Stimulated activated CD4-positive, alpha-beta T cell treated with anti-CD3 and anti-CD28 coated beads, Interleukin-4, amount 100 ng/mL, for 24 hours (primary cell): Measurements from ENCODE around the gene SMURF2.
"Not testable (repeated sequence)": the region's sequence is repeated elsewhere in the genome, so short reads cannot be mapped to it uniquely, and the experiment has no call there.

Experiments used
- DNase-seq: peaks from one replicate; pipeline ENCODE4 v3.0.0-alpha.2; 2020

SMURF2 gene

DNA sequence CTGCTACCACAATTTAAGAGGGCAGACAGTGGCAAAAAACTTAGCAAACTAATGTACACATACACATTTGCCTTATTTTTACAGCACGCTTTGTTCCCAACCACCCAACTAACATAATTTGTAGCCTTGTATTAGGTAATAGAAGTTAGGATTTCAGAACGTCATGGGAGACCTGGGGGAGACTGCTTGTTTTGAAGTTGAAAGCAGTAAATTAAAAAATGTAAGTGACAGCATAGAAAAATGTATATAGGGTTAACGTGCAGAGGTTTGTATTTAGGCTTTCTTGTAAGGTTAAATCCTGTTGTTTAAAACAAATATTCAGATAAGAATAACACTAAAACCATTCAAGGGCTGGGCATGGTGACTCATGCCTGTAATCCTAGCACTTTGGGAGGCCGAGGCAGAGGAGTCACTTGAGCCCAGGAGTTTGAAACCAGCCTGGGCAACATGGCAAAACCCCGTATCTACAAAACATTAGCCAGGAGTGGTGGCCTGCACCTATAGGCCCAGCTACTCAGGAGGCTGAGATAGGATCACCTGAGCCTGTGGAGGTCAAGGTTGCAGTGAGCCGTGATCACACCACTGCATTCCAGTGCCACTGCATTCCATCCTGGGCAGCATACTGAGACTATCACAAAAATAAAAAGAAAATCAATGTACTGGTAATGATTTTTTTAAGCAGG lies 2.3 kb upstream of the SMURF2 start:
- DNase-seq: not testable (repeated sequence)

DNA sequence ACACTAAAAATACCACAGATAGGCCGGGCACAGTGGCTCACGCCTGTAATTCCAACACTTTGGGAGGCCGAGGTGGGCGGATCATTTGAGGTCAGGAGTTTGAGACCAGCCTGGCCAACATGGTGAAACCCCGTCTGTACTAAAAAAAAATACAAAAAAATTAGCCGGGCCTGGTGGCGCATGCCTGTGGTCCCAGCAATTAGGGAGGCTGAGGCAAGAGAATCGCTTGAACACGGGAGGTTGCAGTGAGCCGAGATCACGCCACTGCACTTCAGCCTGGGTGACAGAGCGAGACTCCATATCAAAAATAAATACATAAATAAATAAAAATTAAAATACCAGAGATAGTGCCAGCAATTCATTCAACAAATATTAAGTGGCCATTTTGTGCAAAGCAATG lies 1.7 kb upstream of the SMURF2 start:
- not testable (repeated sequence) for DNase-seq

DNA sequence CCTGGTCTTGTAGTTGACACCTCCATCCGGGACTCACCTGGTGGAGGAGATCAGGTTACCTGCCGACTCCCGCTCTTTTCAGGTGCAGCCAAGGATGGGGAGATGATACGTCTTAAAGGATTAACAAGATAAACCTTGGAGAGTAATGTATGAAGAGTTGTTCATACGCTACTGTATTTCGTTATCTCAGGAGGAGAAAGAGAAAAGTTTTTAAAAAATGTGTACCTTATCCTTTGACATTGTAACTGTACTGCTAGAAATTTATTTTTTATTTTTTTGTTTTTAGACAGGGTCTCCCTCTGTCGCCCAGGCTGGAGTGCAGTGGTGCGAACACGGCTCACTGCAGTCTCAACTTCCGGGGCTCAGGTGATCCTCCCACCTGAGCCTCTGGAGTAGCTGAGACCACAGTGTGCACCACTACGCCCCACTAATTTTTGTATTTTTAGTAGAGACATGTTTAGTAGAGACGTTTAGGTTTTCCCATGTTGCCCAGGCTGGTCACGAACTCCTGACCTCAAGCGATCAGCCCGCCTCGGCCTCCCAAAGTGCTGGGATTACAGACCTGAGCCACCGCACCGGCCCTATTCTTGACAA lies 764 bp upstream of the SMURF2 start:
- DNase-seq: no peak

DNA sequence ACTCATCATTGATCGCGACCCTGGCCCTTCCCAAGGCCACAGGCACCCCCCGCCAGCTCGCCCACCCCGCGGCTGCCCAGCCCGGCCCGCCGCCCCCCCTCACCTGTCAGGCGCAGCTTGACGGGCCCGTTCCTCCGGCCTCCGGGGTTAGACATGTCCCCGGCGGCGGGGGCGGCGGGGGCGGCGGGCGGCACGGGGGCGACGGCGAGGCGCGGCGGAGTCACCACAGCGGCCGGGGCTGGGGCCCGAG lies 456 bp downstream of the SMURF2 start:
- no peak for DNase-seq

DNA sequence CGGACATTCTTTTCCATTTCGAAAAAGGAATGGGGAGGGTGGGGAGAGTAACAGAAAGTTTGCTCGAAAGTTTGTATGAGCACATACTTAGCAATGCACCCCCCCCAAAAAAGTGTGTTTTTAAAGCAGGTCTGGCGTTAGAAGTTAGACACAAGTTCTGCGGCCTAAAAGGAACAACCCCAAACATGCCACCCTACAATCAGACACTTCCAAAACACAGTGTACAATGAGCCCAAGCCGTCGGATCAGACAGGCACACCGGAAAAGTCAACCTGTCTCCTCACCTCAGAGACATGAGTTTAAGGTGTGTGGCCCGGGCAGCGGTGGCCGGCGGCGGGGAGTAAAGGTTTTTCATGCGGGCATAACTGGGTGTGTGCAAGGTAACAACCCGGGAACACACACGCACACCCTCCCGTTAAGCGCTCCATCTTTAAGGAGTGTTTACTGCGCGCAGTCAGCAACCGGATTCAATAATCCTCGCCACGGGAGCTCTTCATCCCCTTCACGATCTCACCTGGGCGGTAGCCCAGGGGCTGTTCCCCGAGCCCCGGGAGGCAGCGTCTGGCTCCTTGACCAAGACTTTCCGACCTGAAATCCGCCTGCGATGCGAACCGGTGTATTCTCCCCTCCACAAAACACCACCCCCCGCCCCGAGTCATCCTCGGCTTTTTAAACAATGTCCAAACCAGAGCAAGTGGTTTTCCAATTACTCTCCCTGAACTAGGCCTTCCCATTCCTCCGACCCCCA lies 955 bp downstream of the SMURF2 start:
- DNase-seq: peak; percentile 41

DNA sequence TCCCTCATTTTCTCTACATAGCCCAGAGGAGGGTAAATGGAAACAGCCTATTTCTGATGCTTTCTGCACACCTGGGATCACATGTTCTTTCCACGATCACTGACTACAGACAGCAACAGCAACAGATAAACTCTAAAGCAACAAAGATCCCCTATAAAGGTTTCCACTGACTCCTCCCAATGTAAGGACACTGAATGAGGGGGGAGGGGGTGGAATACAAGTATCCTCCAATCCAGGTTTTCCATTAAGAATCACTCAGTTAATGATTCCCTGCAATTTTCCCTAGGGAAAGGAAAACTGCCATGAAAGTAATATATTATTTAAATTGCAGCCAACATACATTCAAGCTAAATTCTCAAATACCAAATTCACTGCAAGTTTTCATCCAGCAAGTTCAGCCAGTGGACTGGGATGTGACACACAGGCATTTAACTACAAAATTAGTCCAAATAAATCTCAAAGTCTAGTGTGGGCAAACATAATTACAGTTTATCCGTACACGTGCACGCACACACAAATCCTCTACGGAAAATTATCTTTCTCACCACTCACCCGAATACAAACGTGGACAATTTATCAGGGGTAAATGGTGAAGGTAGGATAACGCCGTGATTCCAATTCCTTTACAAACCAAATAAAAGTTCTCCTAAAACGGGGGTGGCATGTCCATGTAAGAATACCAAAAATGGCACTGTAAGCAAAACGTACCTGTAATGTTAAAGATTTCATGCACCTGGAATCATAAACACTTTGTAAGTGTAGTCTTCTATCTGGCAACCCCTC lies 1.7 kb downstream of the SMURF2 start:
- not testable (repeated sequence) for DNase-seq

DNA sequence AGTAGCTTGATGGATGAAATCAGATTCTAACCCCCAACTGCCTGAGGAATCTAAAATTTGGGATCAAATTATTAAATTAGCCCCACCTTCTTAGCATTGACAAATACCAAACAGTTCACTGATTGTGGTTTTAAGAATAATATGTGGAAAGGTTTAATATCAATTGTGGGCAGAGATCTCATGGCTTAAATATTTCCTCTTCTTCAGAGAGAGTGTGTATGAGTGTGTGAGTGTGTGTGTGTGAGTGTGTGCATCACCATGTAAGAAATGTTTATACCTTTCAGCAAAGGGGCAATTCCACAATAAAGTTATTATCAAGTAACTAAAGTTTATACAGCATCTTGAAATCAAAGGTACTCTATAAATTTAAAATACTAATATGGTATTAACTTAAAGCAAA lies 3.2 kb downstream of the SMURF2 start:
- DNase-seq: no peak

DNA sequence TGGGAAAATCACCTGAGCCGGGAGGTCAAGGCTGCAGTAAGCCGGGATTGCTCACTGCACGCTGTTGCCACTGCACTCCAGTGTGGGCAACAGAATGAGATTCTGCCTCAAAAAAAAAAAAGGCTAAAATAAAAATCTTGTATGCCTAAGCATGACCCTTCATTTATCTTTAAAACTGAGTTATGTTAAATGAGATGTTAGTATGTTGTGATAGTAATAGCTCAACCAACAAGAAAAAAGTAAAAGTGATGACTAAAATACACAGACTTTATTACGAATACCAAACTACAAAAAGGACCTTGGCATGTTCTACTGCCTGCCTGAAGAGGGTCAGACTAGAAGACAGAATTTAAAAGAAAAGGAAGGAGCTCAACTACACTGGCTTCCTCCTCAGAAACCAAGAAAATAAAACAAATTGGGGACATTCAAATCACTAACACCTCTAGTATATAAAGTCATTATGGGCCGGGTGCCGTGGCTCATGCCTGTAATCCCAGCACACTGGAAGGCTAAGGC lies 4.4 kb downstream of the SMURF2 start:
- no peak for DNase-seq

DNA sequence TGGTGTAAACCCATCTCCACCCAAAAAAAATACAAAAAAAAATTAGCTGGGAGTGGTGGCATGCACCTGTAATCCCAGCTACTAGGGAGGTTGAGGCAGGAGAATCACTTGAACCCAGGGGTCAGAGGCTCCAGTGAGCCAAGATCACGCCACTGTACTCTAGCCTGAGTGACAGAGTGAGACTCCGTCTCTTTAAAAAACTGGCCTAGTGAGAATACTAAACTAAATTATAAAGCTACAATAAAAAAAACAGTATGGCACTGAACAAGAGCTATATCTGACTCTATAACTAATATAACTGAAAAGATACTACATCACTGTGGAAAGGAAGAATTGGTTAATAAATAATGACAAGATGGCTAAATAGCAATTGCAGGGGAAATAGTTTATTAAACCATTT lies 6.4 kb downstream of the SMURF2 start:
- no peak for DNase-seq

DNA sequence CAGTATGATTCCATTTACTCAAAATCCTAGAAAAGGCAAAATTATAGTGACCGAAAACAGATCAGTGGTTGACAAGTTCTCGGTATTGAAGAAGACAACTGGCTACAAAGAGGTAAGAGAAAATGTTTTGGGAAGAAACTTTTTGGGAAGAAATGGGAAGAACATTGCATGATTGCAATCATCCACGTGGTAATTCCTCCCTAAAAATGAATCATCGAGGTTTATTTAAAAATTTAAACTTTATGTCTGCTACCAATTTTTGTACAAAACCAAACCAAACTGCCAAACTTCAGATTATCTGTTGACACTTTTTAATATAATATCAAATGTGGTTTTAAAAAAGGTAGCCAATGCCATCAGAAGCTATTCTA lies 8.1 kb downstream of the SMURF2 start:
- DNase-seq: no peak

DNA sequence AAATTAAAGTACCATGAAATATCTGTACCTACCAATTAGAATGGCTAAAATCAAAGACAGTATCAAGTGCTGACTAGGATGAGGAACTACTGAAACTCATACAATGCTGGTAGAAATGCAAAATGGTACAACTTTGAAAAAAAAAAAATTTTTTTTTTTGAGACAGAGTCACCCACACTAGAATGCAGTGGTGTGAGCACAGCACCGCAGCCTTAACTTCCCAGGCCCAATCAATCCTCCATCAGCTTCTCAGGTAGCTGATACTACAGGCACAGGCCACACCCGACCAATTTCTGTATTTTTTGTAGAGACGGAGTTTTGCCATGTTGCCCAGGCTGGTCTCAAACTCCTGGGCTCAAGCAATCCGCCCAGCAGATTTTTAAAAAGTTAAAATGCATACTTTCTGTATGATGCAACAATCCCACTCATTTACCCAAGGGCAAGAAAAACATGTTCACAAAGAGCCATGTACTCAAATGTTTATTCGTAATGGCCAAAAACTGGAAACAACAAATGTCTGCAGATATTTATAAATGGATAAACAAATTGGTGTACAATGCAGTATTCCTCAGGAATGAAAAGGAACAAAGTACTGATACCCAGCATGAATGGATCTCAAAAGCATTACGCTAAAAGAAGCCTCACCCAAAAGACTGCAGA lies 8.7 kb downstream of the SMURF2 start:
- DNase-seq: no peak

DNA sequence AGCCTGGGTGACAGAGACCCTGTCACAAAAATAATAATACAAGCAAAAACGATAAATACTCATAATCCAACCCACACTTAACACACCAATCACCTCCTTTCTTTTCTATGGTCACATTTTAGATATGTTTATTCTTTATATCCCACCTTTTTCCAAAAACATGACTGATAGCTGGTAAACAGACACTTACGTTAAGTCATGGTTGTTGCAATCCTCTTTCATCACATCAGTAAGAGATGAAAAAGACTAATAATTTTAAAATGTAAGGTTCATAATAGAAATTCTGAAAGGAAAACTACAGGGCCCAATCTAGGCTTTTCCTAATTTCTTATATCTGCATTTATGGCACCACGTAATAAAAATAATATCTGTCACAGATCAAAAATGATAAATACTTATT lies 10.2 kb downstream of the SMURF2 start:
- no peak for DNase-seq

DNA sequence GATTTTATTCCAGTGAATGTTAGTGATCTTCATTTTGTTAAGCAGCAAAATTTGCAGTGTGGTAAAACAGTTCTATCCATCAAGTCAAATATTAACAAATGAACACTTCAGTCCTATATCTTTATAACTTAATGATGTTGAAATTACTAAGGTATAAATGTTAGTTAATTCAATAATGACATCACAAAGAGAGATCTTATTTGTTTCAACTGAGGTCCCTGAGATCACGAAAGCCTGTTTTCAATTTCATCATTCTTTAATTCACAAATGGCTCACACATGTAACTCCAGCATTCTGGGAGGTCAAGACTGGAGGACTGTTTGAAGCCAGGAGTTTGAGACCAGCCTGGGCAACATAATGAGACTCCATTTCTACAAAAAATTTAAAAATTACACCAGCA lies 13.9 kb downstream of the SMURF2 start:
- no peak for DNase-seq

DNA sequence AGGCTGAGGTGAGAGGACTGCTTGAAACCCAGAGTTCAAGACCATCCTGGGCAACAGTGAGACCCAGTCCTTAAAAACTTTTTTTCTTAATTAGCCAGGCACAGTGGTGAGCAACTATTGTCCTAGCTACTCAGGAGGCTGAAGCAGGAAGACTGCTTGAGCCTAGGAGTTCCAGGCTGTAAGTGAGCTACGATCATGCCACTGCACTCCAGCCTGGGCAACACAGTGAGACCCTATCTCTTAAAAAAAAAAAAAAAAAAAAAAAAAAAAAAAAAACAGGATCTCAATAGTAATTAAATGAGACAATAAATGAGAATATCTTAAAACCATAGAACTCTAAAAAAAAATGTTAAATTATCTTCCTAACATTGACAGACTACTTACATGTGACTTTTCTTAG lies 14.3 kb downstream of the SMURF2 start:
- no peak for DNase-seq

DNA sequence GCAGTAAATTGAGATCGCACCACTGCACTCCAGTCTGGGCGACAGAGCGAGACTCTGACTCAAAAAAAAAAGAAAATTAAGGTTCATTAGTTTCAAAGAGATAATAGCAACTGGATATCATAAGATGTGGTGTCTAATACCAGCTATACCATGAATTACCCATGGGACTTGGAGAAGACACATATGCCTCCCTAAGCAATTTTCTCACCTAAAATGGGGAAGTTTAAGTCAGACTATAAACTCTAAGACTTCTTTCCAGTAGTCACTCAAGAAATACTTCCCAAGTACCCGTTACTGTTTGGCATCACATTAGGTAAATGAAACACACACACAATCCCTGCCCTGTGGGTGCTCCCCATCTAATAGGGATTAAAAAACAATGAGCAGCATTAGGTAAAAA lies 22.6 kb downstream of the SMURF2 start:
- DNase-seq: no peak

DNA sequence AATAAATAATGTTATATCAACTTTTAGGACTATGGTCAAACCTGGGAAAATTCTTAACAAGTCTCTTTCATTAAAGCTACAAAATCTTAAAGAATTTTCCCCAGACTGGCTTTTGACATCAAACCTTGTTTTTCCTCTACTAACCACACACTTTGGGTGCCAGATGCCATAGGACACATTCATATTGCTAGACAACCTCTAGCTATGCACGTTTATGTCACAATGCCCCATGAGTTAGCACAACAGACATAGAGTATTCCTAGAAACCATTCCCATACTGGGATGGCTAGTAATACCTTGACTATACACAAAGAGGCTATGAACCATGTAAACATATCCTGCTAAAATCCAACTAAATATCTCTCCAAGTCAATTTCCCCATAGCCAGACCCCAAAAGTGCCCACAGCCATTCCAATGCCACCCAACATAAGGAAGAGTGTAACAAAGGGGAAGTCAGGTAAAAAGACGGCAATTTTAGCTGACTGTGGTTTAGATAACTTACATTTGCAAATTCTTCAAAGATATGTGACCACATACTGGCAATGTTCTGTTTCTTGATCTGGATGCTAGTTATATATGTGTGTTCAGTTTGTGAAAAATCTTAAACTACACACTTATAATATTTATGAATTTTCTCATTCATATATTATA lies 23.4 kb downstream of the SMURF2 start:
- DNase-seq: no peak

DNA sequence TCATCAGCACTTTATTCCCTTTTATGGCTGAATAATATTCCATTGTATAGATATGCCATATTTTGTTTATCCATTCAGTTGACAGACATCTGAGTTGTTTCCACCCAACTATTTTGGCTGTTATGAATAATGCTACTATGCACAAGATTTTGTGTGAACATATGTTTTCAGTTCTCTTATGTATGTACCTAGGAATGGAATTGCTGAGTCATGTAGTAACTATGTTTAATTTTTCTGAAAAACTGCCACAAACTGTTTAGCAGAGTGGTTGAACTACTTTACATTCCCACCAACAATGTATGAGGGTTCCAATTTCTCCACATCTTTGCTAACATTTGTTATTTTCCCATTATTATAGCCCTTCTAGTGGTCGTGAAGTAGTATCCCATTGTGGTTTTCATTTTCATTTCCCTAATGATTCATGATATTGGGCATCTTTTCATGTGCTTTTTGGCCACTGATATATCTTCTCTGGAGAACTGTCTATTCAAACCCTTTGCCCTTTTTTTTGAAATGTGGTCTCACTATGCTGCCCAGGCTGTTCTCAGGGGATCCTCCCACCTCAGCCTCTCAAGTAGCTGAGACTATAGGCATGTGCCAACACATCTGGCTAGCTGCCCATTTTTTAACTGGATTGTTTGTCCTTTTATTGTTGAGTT lies 26.3 kb downstream of the SMURF2 start:
- no peak for DNase-seq

DNA sequence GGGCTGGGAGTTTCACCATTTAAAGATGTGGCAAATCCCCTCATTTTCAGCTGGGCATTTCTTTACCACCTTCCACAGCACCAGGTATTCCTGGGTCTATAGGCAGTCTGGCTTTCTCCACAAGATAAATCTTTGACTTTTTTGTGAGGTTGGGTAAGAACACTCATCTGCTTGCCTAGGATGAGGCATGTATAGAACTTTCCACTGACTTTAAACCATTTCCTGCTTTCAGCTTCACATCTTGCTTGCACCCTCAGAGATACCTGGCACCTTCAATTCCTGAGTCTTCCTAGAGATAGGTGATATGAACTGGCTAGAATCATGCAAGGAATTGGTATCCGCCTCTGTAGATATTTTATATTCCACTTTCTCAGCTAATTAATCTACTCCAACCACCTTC lies 27.9 kb downstream of the SMURF2 start:
- no peak for DNase-seq

DNA sequence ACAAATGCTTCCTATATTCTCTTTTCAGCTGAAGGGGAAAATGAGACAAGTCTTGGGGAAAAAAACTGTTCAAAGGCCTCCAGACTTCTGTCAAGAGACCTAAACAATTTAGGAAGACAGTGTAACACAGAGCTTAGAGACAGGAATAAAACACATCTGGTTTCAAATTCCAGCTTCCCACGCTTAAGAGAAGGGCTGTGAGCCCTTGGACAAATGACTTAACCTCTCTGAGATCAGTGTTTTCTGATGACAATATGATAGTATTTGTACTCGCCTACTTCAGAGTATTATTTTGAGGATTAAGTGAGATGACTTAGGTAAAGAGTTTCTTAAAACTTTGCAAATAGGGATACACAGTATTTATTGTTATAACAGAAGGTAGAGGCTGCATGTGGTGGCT lies 29.5 kb downstream of the SMURF2 start:
- no peak for DNase-seq

DNA sequence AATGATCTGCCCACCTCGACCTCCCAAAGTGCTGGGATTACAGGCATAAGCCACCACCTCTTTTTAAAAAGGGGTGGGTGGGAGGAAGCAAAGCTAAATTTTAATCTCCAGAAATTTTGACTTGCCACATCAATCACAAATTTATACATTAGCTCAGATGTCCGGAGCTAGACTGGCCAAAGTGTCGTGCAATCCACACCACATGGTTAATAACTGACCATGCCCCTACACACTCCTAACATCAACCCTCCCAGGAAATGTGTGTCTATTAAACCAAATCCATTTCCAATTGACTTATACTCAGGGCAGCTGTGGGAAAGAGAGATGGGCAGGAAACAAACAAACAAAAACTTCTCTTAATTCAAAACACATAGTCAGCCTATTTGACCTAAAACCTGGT lies 29.9 kb downstream of the SMURF2 start:
- no peak for DNase-seq

DNA sequence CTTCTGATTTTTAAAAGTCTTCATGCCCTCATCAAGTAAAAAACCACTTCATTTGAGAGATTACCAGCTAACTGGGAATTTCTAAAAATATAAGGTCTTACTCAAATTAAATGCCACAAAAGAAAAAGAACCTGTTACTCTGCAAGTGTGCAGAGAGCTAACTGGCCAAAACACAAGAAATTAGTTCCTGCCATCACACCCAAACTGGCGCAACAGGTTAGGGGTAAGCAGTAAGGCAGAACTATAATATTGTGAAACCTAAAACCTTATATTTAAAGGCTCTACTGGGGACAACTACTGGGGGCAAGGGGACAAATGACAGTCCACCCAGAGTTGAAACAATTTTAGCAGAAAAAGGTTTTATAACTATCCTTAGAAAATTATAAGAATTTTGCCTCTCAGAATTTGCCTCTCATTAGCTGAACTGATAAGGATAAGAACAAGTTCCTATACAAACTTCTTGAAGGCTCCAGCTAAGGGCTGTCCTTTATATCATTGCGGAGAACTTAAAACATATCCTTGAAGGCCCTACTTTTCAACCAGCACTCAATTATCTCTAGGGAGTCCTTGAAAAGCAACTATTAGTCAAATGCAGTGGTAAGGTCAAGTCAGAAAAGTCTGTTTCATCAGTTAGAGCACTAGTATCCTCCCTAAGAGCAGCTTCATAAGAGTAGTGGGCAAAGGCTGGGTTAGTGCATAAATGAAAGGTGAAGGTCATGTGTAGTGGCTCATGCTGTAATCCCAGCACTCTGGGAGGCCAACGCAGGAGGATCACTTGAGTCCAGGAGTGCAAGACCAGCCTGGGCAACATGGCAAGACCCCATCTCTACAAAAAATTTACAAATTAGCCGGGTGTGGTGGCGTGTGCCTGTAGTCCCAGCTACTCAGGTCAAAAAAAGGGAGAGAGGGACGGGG lies 31.5 kb downstream of the SMURF2 start:
- DNase-seq: no peak
